ENCODE results near the gene AQP11. TPM values are rescaled to one million over a fixed set of nuclear protein-coding genes. Genes with fewer than 3 reads are reported as not detected.
"Not testable (repeated sequence)": the region's sequence is repeated elsewhere in the genome, so short reads cannot be mapped to it uniquely, and the experiment has no call there.

AQP11 gene
- total RNA-seq, 1 donor from 2014 or later: 2.1 TPM

DNA sequence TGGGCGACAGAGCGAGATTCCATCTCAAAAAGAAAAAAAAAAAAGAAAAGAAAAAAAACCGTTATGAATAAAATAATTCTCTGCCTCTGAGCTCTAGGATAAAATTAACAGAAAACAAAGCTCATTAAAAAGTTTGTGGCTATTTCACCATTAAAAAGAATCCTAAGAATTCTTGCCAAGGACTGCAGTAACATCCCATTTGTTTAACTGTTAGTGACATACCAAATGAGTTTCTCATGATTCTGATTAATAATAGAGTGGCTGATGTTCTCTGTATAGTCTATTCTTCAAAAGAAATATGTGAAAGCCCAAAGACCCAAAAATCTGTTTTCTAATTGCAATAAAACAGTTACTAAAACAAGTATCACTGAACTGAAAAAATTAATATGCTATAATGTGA is 28.1 kb downstream of the AQP11 start:
- Mint-ChIP-seq H3K4me3 (no peak overlapping the region), H3K27ac (ENCODE audit: unreplicated experiment) (no peak overlapping the region), H3K36me3 (ENCODE audit: low read depth) (peaks cover 10% of the 10 kb centered on the region), H3K27me3 (ENCODE audit: low read depth) (no peaks in the 10 kb centered on the region), H3K9me3 (no peaks in the 10 kb centered on the region), H3K4me1 (no peaks in the 10 kb centered on the region)
- TF ChIP-seq, protein P1, sequence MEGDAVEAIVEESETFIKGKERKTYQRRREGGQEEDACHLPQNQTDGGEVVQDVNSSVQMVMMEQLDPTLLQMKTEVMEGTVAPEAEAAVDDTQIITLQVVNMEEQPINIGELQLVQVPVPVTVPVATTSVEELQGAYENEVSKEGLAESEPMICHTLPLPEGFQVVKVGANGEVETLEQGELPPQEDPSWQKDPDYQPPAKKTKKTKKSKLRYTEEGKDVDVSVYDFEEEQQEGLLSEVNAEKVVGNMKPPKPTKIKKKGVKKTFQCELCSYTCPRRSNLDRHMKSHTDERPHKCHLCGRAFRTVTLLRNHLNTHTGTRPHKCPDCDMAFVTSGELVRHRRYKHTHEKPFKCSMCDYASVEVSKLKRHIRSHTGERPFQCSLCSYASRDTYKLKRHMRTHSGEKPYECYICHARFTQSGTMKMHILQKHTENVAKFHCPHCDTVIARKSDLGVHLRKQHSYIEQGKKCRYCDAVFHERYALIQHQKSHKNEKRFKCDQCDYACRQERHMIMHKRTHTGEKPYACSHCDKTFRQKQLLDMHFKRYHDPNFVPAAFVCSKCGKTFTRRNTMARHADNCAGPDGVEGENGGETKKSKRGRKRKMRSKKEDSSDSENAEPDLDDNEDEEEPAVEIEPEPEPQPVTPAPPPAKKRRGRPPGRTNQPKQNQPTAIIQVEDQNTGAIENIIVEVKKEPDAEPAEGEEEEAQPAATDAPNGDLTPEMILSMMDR (conservative IDR thresholded peaks at IDR 0.05): no peak
- no peak for DNase-seq (ENCODE audit: low read depth, low spot score)

DNA sequence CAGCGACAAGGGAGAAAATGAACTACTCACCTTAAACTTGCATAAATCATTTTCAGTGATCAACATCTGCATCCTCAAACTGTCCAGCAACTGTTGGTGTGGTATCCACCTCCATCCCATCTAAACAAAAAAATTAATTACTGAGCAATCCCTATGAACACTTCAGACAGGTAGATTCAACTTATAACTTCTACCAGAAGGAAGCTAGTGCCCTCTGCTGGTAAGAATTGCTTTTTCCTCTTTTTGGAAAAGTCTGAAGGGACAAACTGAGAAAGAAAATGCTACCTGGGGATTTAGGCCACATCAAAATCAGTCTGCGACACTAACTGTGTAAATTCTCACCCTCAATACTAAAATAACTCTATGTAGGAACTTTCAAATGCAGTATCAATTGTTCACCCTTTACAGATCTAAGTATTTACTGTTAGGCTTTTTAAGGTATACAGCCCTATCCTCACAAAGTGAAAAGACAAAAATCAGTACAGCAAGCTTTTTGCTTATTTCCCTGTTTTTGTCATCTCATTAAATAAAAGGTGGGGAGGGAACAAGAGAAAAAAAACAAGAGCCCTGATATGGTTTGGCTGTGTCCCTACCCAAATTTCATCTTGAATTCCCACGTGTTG is 29.9 kb downstream of the AQP11 start:
- no peaks in the 10 kb centered on the region for H3K4me1 Mint-ChIP-seq

DNA sequence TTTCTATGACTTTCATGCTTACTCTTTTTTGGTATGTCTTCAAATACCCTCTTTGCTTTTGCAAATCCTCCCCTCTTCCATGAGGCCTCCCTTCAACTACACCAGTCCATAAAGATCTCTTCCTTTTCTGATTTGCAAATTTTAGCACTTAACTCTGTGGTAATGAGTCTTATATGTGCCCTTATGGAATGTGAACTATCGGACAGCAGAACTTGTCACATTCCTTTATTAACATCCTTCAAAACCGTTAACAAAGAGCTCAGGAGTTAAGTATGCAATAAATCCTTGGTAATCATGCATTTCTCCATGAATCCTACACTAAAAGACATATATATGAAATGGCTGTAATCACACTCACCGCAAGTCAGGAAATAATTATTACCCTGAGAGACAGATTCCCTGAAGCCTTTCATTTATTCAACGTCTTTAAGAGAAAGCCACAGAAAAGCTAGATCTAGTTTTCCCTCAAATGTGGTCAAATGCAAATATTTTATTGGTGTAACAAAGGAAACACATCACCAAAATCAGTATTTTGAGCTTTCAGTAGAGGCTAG is 40.5 kb downstream of the AQP11 start:
- DNase-seq (ENCODE audit: low read depth, low spot score): no peak
- Mint-ChIP-seq H3K9me3 (no peaks in the 10 kb centered on the region), H3K4me3 (no peak overlapping the region), H3K27me3 (ENCODE audit: low read depth) (no peaks in the 10 kb centered on the region), H3K36me3 (ENCODE audit: low read depth) (no peaks in the 10 kb centered on the region), H3K4me1 (peaks cover 3% of the 10 kb centered on the region), H3K27ac (ENCODE audit: unreplicated experiment) (peak overlapping the region; percentile 10)
- TF ChIP-seq, protein P1 (conservative IDR thresholded peaks at IDR 0.05): no peak

More for the DNA sequence above, 29.9 kb downstream of the AQP11 start:
- Mint-ChIP-seq H3K4me3 (no peak overlapping the region), H3K27ac (ENCODE audit: unreplicated experiment) (no peak overlapping the region), H3K9me3 (no peaks in the 10 kb centered on the region), H3K27me3 (ENCODE audit: low read depth) (no peaks in the 10 kb centered on the region), H3K36me3 (ENCODE audit: low read depth) (peaks cover 7% of the 10 kb centered on the region)
- TF ChIP-seq, protein P1 (conservative IDR thresholded peaks at IDR 0.05): peak; percentile 85
- DNase-seq (ENCODE audit: low read depth, low spot score): peak; percentile 18

DNA sequence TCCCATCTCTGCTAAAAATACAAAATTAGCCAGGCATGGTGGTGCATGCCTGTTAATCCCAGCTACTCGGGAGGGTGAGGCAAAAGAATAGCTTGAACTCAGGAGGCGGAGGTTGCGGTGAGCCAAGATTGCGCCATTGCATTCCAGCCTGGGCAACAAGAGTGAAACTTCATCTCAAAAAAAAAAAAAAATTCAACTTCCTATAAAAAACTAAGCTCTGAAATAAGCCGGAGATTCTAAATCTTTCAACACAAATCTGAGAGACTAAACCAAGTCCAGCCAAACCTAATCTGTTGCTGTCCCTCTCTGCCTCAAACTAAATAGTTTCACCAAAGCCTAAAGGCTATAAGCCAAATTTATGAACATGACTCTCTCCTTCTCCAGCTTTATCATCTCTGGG is 44.2 kb downstream of the AQP11 start:
- DNase-seq (ENCODE audit: low read depth, low spot score); H3K27me3 Mint-ChIP-seq (ENCODE audit: low read depth); H3K9me3 Mint-ChIP-seq; H3K27ac Mint-ChIP-seq (ENCODE audit: unreplicated experiment); H3K36me3 Mint-ChIP-seq (ENCODE audit: low read depth); H3K4me3 Mint-ChIP-seq: not testable (repeated sequence)
- H3K4me1 Mint-ChIP-seq: peaks cover 27% of the 10 kb centered on the region

DNA sequence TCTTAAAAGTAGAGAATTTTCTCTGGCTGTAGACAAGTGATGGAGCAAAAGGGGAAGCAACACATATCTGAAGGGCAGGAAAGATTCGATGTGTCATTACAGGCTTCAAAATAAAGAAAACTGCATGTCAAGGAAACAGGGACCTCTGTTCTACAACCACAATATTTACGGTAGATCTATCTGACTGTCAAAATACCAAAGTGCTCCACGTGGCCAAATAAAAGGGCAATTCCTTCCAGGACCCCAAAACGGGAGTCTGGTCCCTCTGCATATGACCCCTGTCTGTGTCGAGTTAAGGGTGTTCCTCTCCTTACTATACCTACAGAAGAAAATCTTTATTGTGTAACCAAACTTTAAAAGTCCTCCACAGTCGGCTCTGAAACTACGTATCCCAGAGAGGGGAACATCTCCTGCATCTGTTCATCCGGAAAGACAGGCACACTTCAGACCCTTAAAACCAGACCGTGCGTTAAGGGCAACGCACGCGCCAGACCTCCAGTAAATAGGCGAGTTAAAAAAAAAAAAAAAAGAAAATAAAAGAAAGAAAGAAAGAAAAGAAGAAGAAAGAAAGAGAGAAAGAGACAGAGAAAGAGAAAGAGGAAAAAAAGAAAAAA is 47.1 kb downstream of the AQP11 start:
- TF ChIP-seq, protein P1 (conservative IDR thresholded peaks at IDR 0.05): no peak
- H3K27me3 Mint-ChIP-seq (ENCODE audit: low read depth): peaks cover 3% of the 10 kb centered on the region
- peak overlapping the region; percentile 96 for H3K4me3 Mint-ChIP-seq
- no peak for DNase-seq (ENCODE audit: low read depth, low spot score)
- peaks cover 2% of the 10 kb centered on the region for H3K9me3 Mint-ChIP-seq
- H3K36me3 Mint-ChIP-seq (ENCODE audit: low read depth): peaks cover 3% of the 10 kb centered on the region
- peaks cover 24% of the 10 kb centered on the region for H3K4me1 Mint-ChIP-seq
- peak overlapping the region; percentile 54 for H3K27ac Mint-ChIP-seq (ENCODE audit: unreplicated experiment)
